Endothelial cell of umbilical vein (primary cell): Measurements from ENCODE around the gene C17orf113.

Source experiments
- CTCF ChIP-seq, 2 donors: IDR thresholded peaks; 1 replicate in 1 of 2; 2 replicates in 1 of 2; pipeline ENCODE4 v1.5.1; 2011; ENCODE audit warnings: low read length in 2 of 2, mild to moderate bottlenecking in 2 of 2, moderate library complexity in 2 of 2, control low read depth in 1 of 2, inconsistent platforms in 1 of 2, low read depth in 1 of 2; ENCODE audit not compliant: insufficient read depth in 1 of 2; ENCODE audit errors: extremely low read depth in 1 of 2
- POLR2A ChIP-seq: IDR thresholded peaks from 2 replicates; pipeline ENCODE4 v1.6.1; 2012; ENCODE audit warnings: low read depth, mild to moderate bottlenecking, control low read depth, low read length
- POLR2AphosphoS5 ChIP-seq: IDR thresholded peaks from 2 replicates; pipeline ENCODE4 v1.6.1; 2012; ENCODE audit warnings: low read depth, mild to moderate bottlenecking, control low read depth, low read length, moderate library complexity; ENCODE audit not compliant: insufficient read depth

- peak in 1 of 2 donors; percentile 2 for TF ChIP-seq CTCF (IDR thresholded peaks at IDR 0.05; ENCODE audit: extremely low read depth in 1 of 2, insufficient read depth in 1 of 2, low read depth in 1 of 2, low read length in 2 of 2)
- peak; percentile 91 for TF ChIP-seq POLR2A
- peak; percentile 87 for TF ChIP-seq POLR2AphosphoS5
Measured at GRCh38 chr17:42016941-42017865, 33.2 kb downstream of the C17orf113 start, which contains the start of gene DNAJC7.
